PFSK-1 (cell line): ENCODE results near the gene PPM1B.

Source experiments
- FOXP2 ChIP-seq: optimal IDR thresholded peaks from 2 replicates; pipeline ENCODE3; 2011; ENCODE audit warnings: borderline replicate concordance, control low read depth, inconsistent platforms; ENCODE audit not compliant: insufficient read depth; ENCODE audit errors: extremely low read length, extremely low read depth
- POLR2AphosphoS5 ChIP-seq: IDR thresholded peaks from 2 replicates; pipeline ENCODE4 v1.6.1; 2012; ENCODE audit warnings: low read depth, mild to moderate bottlenecking, control low read depth, low read length, moderate library complexity
- REST ChIP-seq, 2 experiments: IDR thresholded peaks; 2 replicates each; pipeline versions ENCODE4 v1.6.1 to v1.8.0; 2011 to 2012; ENCODE audit warnings: low read depth in 2 of 2, low read length in 2 of 2, control low read depth in 1 of 2, inconsistent platforms in 1 of 2, mild to moderate bottlenecking in 1 of 2, moderate library complexity in 1 of 2; ENCODE audit not compliant: insufficient read depth in 1 of 2
- SIN3A ChIP-seq: IDR thresholded peaks from 2 replicates; pipeline ENCODE4 v1.6.1; 2012; ENCODE audit warnings: mild to moderate bottlenecking, low read length, moderate library complexity, borderline replicate concordance; ENCODE audit not compliant: insufficient read depth
- TAF1 ChIP-seq: IDR thresholded peaks from 2 replicates; pipeline ENCODE4 v1.6.1; 2012; ENCODE audit warnings: low read length, control low read depth, borderline replicate concordance; ENCODE audit not compliant: insufficient read depth

The PPM1B gene

GRCh38 chr2:44171018-44171417 lies 2.3 kb downstream of the PPM1B start:
- TF ChIP-seq POLR2AphosphoS5 (no peak), FOXP2 (no peak), TAF1 (no peak), SIN3A (no peak), REST (IDR thresholded peaks at IDR 0.05; ENCODE audit: insufficient read depth in 1 of 2, low read depth in 2 of 2, low read length in 2 of 2) (no peak)

DNA sequence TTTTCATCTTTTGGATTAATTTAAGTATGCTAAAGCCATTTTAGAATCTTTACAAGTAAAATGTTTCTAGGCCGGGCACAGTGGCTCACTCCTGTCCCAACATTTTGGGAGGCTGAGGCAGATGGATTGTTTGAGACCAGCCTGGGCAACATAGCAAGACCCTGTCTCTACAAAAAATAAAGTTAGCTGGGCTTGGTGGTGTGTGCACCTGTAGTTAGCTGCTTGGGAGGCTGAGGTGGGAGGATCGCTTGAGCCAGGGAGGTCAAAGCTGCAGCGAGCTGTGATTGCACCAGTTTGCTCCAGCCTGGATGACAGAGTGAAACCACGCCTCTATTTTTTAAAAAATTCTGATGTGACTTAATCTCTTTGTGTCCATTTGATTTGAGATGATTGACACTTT lies 3.9 kb downstream of the PPM1B start:
- TF ChIP-seq POLR2AphosphoS5 (no peak), FOXP2 (no peak), TAF1 (no peak), SIN3A (no peak), REST (IDR thresholded peaks at IDR 0.05; ENCODE audit: insufficient read depth in 1 of 2, low read depth in 2 of 2, low read length in 2 of 2) (no peak)

DNA sequence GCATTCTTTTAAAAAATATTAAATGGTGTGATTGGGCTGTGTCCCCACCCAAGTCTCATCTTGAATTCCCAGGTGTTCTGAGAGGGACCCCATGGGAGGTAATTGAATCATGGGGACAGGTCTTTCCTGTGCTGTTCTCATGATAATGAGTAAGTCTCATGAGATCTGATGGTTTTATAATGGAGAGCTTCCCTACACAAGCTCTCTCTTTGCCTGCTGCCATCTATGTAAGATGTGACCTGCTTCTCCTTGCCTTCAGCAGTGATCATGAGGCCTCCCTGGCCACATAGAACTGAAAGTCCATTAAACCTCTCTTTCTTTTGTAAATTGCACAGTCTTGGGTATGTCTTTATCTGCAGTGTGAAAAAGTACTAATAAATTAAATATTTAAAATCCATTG lies 10.3 kb downstream of the PPM1B start:
- no peak for TF ChIP-seq FOXP2
- no peak for TF ChIP-seq TAF1
- TF ChIP-seq REST (IDR thresholded peaks at IDR 0.05; ENCODE audit: insufficient read depth in 1 of 2, low read depth in 2 of 2, low read length in 2 of 2) = no peak
- no peak for TF ChIP-seq SIN3A
- no peak for TF ChIP-seq POLR2AphosphoS5

DNA sequence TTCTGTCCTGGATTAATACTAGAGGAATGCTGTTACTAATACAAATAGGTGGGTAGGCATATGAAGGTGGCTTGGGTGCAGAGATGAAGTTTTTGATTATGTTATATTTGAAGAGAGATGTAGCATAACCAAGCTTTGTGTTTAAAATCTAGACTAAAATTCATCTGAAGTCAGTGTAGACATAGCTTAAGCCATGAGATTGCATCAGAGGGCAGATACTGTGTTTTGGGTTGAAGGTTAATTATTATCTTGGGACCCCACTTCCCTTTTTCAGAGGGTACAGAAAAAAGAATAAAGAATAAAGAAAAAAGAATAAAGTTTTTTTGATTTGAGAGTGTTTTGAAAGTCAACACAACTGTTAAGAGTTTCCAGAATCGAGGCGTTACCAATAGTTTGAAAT lies 13.0 kb downstream of the PPM1B start:
- TF ChIP-seq TAF1 (no peak), REST (IDR thresholded peaks at IDR 0.05; ENCODE audit: insufficient read depth in 1 of 2, low read depth in 2 of 2, low read length in 2 of 2) (no peak), FOXP2 (no peak), SIN3A (no peak), POLR2AphosphoS5 (no peak)

- no peak for TF ChIP-seq POLR2AphosphoS5
- no peak for TF ChIP-seq SIN3A
- no peak for TF ChIP-seq REST (IDR thresholded peaks at IDR 0.05; ENCODE audit: insufficient read depth in 1 of 2, low read depth in 2 of 2, low read length in 2 of 2)
- no peak for TF ChIP-seq TAF1
These were observed 15.4 kb downstream of the PPM1B start for GRCh38 chr2:44184106-44184505.
